Upper lobe of right lung (tissue), 1 donor: Measurements from ENCODE around the gene ZBTB40. TPM values are rescaled to one million over a fixed set of nuclear protein-coding genes. Genes with fewer than 3 reads are reported as not detected.

Experiments used
- ATAC-seq: fragments of 200-7000 bp; cut with Tn5 transposase; one replicate; pipeline ENCODE4 v1.9.1; 2020; ENCODE audit warnings: mild to moderate bottlenecking, moderate library complexity
- DNase-seq: peaks from one replicate; pipeline ENCODE4 v3.0.0-alpha.2; 2020
- H3K27ac ChIP-seq: fragments of 200-600 bp; one replicate; pipeline ENCODE4 v1.8.0; 2022
- H3K27me3 ChIP-seq: fragments of 200-600 bp; one replicate; pipeline ENCODE4 v1.8.0; 2022; ENCODE audit warnings: mild to moderate bottlenecking
- H3K36me3 ChIP-seq: fragments of 200-600 bp; one replicate; pipeline ENCODE4 v1.8.0; 2022
- H3K4me1 ChIP-seq: fragments of 200-600 bp; one replicate; pipeline ENCODE4 v1.8.0; 2022
- H3K4me3 ChIP-seq: fragments of 200-600 bp; one replicate; pipeline ENCODE4 v1.8.0; 2022; ENCODE audit warnings: mild to moderate bottlenecking
- H3K9me3 ChIP-seq: fragments of 200-600 bp; one replicate; pipeline ENCODE4 v1.8.0; 2022
- intact Hi-C: fragments of 100-400 bp; cut with DNase I; formaldehyde crosslinking; loops from one replicate; pipeline ENCODE4 v1.11.0; 2022
- total RNA-seq: library from RNA; stranded (reverse); fragmentation: NEBNext Ultra II Directional; extraction: Animal tissue kit (Norgen Biotek cat#: 25700); gene quantifications from one replicate; pipeline ENCODE4 v1.2.1, GENCODE V29; 2021
- TF ChIP-seq, protein P1 (sequence below): fragments of 200-600 bp; IDR thresholded peaks from one replicate; pipeline ENCODE4 v1.8.0; 2022; ENCODE audit warnings: antibody characterized with exemption
- donor health status: DM: no; HTN: yes; CAD: no; lungs with severe emphysema.

The ZBTB40 gene
- total RNA-seq, 1 donor from 2014 or later = 24.9 TPM

DNA sequence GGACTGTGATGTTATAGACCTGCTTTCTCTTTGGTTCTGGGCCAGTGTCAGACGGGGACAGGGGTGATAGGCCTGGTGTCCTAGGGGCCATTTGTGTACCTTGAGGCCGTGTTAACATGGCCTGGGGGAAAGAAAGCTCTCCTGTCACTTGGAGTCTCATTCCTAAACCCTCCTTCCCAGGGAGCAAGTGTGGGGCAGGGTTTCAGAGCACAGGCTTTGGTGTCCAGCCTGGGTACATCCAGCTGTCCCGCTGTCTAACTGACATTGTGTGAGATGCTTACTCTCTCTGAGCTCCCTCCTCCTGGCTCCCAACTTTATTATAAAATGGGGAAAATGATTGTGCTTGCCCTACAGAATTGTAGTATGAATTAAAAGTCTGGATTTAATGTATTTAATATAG lies 79.1 kb downstream of the ZBTB40 start:
- ATAC-seq (no peak), DNase-seq (no peak)
- no peaks in the 10 kb centered on the region for H3K27me3 ChIP-seq
- peak overlapping the region; percentile 3 for H3K27ac ChIP-seq
- intact Hi-C loops = no loop called here
- H3K4me1 ChIP-seq = no peaks in the 10 kb centered on the region
- no peaks in the 10 kb centered on the region for H3K9me3 ChIP-seq
- TF ChIP-seq, protein P1, sequence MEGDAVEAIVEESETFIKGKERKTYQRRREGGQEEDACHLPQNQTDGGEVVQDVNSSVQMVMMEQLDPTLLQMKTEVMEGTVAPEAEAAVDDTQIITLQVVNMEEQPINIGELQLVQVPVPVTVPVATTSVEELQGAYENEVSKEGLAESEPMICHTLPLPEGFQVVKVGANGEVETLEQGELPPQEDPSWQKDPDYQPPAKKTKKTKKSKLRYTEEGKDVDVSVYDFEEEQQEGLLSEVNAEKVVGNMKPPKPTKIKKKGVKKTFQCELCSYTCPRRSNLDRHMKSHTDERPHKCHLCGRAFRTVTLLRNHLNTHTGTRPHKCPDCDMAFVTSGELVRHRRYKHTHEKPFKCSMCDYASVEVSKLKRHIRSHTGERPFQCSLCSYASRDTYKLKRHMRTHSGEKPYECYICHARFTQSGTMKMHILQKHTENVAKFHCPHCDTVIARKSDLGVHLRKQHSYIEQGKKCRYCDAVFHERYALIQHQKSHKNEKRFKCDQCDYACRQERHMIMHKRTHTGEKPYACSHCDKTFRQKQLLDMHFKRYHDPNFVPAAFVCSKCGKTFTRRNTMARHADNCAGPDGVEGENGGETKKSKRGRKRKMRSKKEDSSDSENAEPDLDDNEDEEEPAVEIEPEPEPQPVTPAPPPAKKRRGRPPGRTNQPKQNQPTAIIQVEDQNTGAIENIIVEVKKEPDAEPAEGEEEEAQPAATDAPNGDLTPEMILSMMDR = no peak
- H3K36me3 ChIP-seq = peaks cover 22% of the 10 kb centered on the region
- H3K4me3 ChIP-seq = no peak overlapping the region

DNA sequence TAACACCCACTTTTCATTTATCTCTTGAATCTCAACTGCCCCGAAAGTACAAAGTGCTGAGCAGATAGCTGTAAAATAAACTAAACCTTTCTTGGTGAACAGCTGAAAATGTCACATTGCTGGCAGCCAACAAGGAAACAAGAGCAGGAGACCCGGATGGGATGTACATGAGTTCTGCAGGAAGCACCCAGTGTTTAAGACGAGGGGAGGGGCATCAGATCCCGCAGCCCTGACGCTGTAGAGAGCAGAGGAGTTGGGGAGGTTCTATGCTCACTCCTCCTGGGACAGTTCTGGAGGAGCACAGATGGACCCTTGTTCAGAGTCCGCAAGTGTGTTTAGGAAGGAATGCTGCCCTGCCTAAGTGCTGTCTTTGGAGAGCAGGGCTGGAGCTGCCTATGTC lies 79.6 kb downstream of the ZBTB40 start:
- H3K27me3 ChIP-seq = no peaks in the 10 kb centered on the region
- TF ChIP-seq, protein P1 = no peak
- ATAC-seq = no peak
- peaks cover 19% of the 10 kb centered on the region for H3K36me3 ChIP-seq
- no peak overlapping the region for H3K4me3 ChIP-seq
- no peaks in the 10 kb centered on the region for H3K9me3 ChIP-seq
- DNase-seq = no peak
- no peaks in the 10 kb centered on the region for H3K4me1 ChIP-seq
- no peak overlapping the region for H3K27ac ChIP-seq
- intact Hi-C loops = no loop called here

DNA sequence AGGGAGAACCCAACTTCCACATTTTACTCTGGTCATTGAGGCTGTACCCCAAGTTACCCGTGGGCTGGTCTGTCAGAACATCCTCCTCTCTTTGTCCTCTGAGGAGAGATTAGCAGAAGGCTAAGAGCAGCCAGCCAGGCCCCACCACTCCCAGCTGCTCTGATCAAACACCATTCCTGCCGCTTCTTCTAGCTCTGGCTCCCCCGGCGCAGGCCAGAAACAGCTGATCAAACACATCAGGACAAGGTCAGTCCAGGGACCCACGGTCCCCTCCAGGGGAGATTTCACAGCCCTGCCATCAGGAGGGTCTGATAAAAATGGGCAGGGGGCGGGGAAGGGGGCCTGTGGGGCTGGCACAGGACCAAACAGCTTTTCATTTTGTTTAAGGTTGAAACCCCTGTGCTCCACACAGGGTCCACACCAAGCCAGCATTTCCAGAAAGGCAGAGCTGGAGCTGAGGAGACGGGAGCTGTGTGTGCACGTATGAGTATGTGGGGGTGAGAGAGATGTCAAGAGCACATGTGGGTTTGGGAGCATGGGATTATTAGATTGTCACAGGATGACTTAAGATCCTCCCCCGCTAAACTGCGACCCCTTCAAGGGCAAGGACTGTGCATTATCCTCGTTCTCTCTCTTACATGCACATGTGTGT lies 81.7 kb downstream of the ZBTB40 start:
- TF ChIP-seq, protein P1 = no peak
- no peak overlapping the region for H3K4me3 ChIP-seq
- H3K27ac ChIP-seq = no peak overlapping the region
- H3K4me1 ChIP-seq = no peaks in the 10 kb centered on the region
- no peaks in the 10 kb centered on the region for H3K9me3 ChIP-seq
- intact Hi-C loops = no loop called here
- no peak for DNase-seq
- H3K36me3 ChIP-seq = no peaks in the 10 kb centered on the region
- H3K27me3 ChIP-seq = no peaks in the 10 kb centered on the region
- no peak for ATAC-seq

DNA sequence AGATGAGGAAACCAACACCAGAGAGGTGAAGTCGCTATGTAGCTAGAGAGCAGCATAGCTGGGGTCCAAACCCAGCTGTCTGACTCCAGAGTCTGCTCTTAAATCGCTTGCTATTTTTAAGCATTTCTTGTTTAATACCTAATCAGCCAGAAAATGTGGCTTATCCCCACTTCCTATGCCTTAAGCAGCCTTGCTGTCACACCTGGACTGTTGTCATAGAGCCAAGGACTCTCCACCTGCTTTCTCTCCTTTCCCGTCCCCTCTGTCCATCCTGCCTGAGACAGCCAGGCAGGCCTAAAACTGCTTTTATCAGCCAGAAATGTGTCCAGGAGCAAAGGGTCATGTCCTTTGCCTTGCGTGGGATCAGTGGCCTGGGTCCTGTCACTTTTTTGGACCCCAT lies 83.3 kb downstream of the ZBTB40 start:
- TF ChIP-seq, protein P1 = no peak
- intact Hi-C loops = no loop called here
- Histone ChIP-seq H3K36me3 (no peaks in the 10 kb centered on the region), H3K27me3 (no peaks in the 10 kb centered on the region), H3K9me3 (no peaks in the 10 kb centered on the region), H3K4me3 (no peak overlapping the region), H3K4me1 (no peaks in the 10 kb centered on the region), H3K27ac (no peak overlapping the region)
- no peak for DNase-seq
- ATAC-seq = no peak

DNA sequence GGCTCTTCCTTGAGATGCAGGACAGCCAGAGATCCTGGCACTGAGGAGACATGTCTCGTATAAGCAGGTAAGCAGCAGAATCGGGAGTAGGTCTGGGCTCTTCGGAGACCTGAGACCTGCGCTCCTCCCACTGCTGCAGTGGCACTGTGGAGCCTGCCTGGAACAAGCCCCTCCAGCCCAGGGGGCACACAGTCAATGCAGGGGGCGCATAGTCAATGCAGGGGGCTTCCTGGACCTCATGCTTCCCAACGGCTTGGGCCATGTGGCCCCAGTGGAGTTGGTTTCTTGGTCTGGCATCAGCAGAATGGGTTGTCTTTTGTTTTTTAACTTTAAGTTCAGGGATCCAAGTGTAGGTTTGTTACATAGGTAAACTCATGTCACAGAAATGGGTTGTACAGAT lies 83.7 kb downstream of the ZBTB40 start:
- no peak for ATAC-seq
- H3K9me3 ChIP-seq = no peaks in the 10 kb centered on the region
- H3K27ac ChIP-seq = no peak overlapping the region
- intact Hi-C loops = no loop called here
- no peaks in the 10 kb centered on the region for H3K36me3 ChIP-seq
- no peaks in the 10 kb centered on the region for H3K27me3 ChIP-seq
- DNase-seq = no peak
- no peak overlapping the region for H3K4me3 ChIP-seq
- no peaks in the 10 kb centered on the region for H3K4me1 ChIP-seq
- TF ChIP-seq, protein P1 = no peak

DNA sequence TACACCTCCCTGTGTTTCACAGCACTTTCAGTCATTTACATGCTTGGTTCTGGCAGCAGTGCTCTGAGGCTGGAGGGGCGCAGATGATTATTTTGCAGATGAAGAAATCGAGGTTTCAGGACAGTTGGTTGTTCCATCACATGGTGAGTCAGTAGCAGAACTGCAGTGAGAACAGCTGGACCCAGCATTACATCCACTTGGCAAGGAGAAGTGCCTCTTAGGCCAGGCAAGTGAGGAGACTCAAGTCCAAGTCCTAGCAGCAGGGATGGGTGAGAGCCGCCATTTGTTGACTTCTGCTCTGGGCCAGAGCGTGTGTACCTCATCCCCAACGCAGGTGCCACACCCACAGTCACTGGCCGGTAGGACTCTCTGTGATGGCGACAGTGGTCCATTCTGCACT lies 84.9 kb downstream of the ZBTB40 start:
- H3K4me1 ChIP-seq = no peaks in the 10 kb centered on the region
- no peak overlapping the region for H3K4me3 ChIP-seq
- H3K9me3 ChIP-seq = no peaks in the 10 kb centered on the region
- no peak for DNase-seq
- no peaks in the 10 kb centered on the region for H3K27me3 ChIP-seq
- H3K36me3 ChIP-seq = no peaks in the 10 kb centered on the region
- ATAC-seq = no peak
- TF ChIP-seq, protein P1 = no peak
- intact Hi-C loops = no loop called here
- no peak overlapping the region for H3K27ac ChIP-seq
